Activated CD8-positive, alpha-beta T cell treated with anti-CD3 and anti-CD28 coated beads for 36 hours (primary cell): ENCODE data around the gene GCM1. TPM values are rescaled to one million over a fixed set of nuclear protein-coding genes. Genes with fewer than 3 reads are reported as not detected.

Source experiments
- ATAC-seq: fragments of 200-7000 bp; cut with Tn5 transposase; one replicate; pipeline ENCODE4 v1.10.0; 2021; ENCODE audit warnings: mild to moderate bottlenecking, moderate library complexity
- CTCF ChIA-PET: fragments of 350-600 bp; sonication (Branson Sonifier 250); formaldehyde crosslinking; loops from one replicate; lab custom pipeline; 2021; ENCODE audit warnings: antibody characterized with exemption; lab: Charles Lee
- POLR2A ChIA-PET: fragments of 350-600 bp; sonication (Branson Sonifier 250); formaldehyde crosslinking; loops from one replicate; lab custom pipeline; 2021; ENCODE audit warnings: antibody characterized with exemption; lab: Charles Lee
- DNase-seq: peaks from one replicate; pipeline ENCODE4 v3.0.0-alpha.2; 2020
- H3K27ac Mint-ChIP-seq: one replicate; pipeline ENCODE4 v1.8.0; 2021; ENCODE audit warnings: mild to moderate bottlenecking, mixed read lengths
- H3K27me3 Mint-ChIP-seq: one replicate; pipeline ENCODE4 v1.8.0; 2021; ENCODE audit warnings: mixed read lengths
- H3K36me3 Mint-ChIP-seq: one replicate; pipeline ENCODE4 v1.8.0; 2021; ENCODE audit warnings: low read depth, mixed read lengths
- H3K4me1 Mint-ChIP-seq: one replicate; pipeline ENCODE4 v1.8.0; 2021; ENCODE audit warnings: low read depth, mixed read lengths
- H3K4me3 Mint-ChIP-seq: one replicate; pipeline ENCODE4 v1.8.0; 2021; ENCODE audit warnings: mild to moderate bottlenecking, moderate library complexity, mixed read lengths
- H3K9me3 Mint-ChIP-seq: one replicate; pipeline ENCODE4 v1.8.0; 2021; ENCODE audit warnings: mixed read lengths
- CTCF ChIP-seq: fragments of 200-600 bp; IDR thresholded peaks from one replicate; pipeline ENCODE4 v1.8.0; 2022; ENCODE audit warnings: antibody characterized with exemption, mild to moderate bottlenecking
- intact Hi-C: fragments of 100-400 bp; cut with micrococcal nuclease; formaldehyde crosslinking; loops from one replicate; pipeline ENCODE4 v1.10.0; 2022
- total RNA-seq, 2 experiments: library from RNA; stranded (reverse); gene quantifications; one replicate each; pipeline ENCODE4 v1.2.3, GENCODE V29; 2021

The GCM1 gene
- total RNA-seq, 2 experiments from 2014 or later: not detected

GRCh38 chr6:53188833-53189232, 40.2 kb upstream of the GCM1 start:
- no peak for ATAC-seq
- TF ChIP-seq CTCF: no peak
- H3K27me3 Mint-ChIP-seq: no peaks in the 10 kb centered on the region
- H3K4me3 Mint-ChIP-seq: peak overlapping the region; percentile 67
- peaks cover 11% of the 10 kb centered on the region for H3K4me1 Mint-ChIP-seq
- no peaks in the 10 kb centered on the region for H3K36me3 Mint-ChIP-seq
- no peaks in the 10 kb centered on the region for H3K9me3 Mint-ChIP-seq
- CTCF ChIA-PET: interaction anchor here (1.0 to 1.7 kb wide), 6 partner anchors 8 to 538 kb away, joined by 3 to 5 read pairs (median 3); no protein-coding TSS in a partner anchor
- DNase-seq: no peak
- intact Hi-C loops: no loop called here
- POLR2A ChIA-PET: interaction anchor here (1.1 kb wide), 1 partner anchor 14 kb away, joined by 3 read pairs; no protein-coding TSS in a partner anchor
- H3K27ac Mint-ChIP-seq: peak overlapping the region; percentile 92

- no peaks in the 10 kb centered on the region for H3K36me3 Mint-ChIP-seq
- H3K9me3 Mint-ChIP-seq: no peaks in the 10 kb centered on the region
- intact Hi-C loops: no loop called here
- H3K27ac Mint-ChIP-seq: no peak overlapping the region
- ChIA-PET CTCF (interaction anchor here (0.7 to 1.0 kb wide), 2 partner anchors 8 to 114 kb away, joined by 3 read pairs; no protein-coding TSS in a partner anchor), POLR2A (no interaction called here)
- H3K4me3 Mint-ChIP-seq: no peak overlapping the region
- H3K4me1 Mint-ChIP-seq: peaks cover 6% of the 10 kb centered on the region
- DNase-seq: no peak
- H3K27me3 Mint-ChIP-seq: no peaks in the 10 kb centered on the region
- no peak for TF ChIP-seq CTCF
- no peak for ATAC-seq
Observed at GRCh38 chr6:53180678-53181077, 32.0 kb upstream of the GCM1 start.

GRCh38 chr6:53179961-53180651, 31.5 kb upstream of the GCM1 start:
- Mint-ChIP-seq H3K9me3 (no peaks in the 10 kb centered on the region), H3K27me3 (no peaks in the 10 kb centered on the region), H3K4me1 (peaks cover 6% of the 10 kb centered on the region), H3K27ac (peak overlapping the region; percentile 12), H3K36me3 (no peaks in the 10 kb centered on the region), H3K4me3 (no peak overlapping the region)
- TF ChIP-seq CTCF: no peak
- CTCF ChIA-PET: interaction anchor here (0.7 to 1.0 kb wide), 2 partner anchors 7 to 114 kb away, joined by 3 read pairs; no protein-coding TSS in a partner anchor
- ATAC-seq (peak; percentile 30), DNase-seq (peak; percentile 37)
- POLR2A ChIA-PET: no interaction called here
- intact Hi-C loops: loop anchor here (10.0 kb wide), 1 partner anchor 475 kb away; no protein-coding TSS in a partner anchor

GRCh38 chr6:53178837-53179432, 30.3 kb upstream of the GCM1 start:
- H3K27ac Mint-ChIP-seq: no peak overlapping the region
- no peak for TF ChIP-seq CTCF
- H3K4me1 Mint-ChIP-seq: peaks cover 6% of the 10 kb centered on the region
- H3K9me3 Mint-ChIP-seq: no peaks in the 10 kb centered on the region
- no peaks in the 10 kb centered on the region for H3K27me3 Mint-ChIP-seq
- no peaks in the 10 kb centered on the region for H3K36me3 Mint-ChIP-seq
- H3K4me3 Mint-ChIP-seq: no peak overlapping the region
- DNase-seq (no peak), ATAC-seq (no peak)
- ChIA-PET CTCF (interaction anchor here (1.2 kb wide), 1 partner anchor 232 kb away, joined by 3 read pairs; no protein-coding TSS in a partner anchor), POLR2A (interaction anchor here (0.6 kb wide), 1 partner anchor 52 kb away, joined by 3 read pairs; no protein-coding TSS in a partner anchor)
- intact Hi-C loops: loop anchor here (10.0 kb wide), 1 partner anchor 476 kb away; no protein-coding TSS in a partner anchor
